GM12872 (cell line): ENCODE data around the gene GMEB2.

ENCODE experiments used
- CTCF ChIP-seq: IDR thresholded peaks from 3 replicates; pipeline ENCODE4 v1.5.1; 2011; ENCODE audit warnings: low read depth, mild to moderate bottlenecking, low read length, moderate library complexity; ENCODE audit not compliant: insufficient read depth

The GMEB2 gene

GRCh38 chr20:63660622-63661021, 33.7 kb upstream of the GMEB2 start:
- TF ChIP-seq CTCF: no peak

- TF ChIP-seq CTCF: no peak
Measured at GRCh38 chr20:63659370-63659769, 32.5 kb upstream of the GMEB2 start.

GRCh38 chr20:63658749-63659187, 31.9 kb upstream of the GMEB2 start:
- no peak for TF ChIP-seq CTCF

GRCh38 chr20:63657937-63658748, 31.2 kb upstream of the GMEB2 start, which contains the start of gene RTEL1:
TSS of gene RTEL1 (plus strand) at chr20:63658312. CDS start at chr20:63659403, 1,091 bp downstream.
- TF ChIP-seq CTCF: no peak

GRCh38 chr20:63657260-63657936, 30.5 kb upstream of the GMEB2 start:
- TF ChIP-seq CTCF: no peak

GRCh38 chr20:63656451-63656850, 29.6 kb upstream of the GMEB2 start:
- TF ChIP-seq CTCF: no peak

- no peak for TF ChIP-seq CTCF
Measured at GRCh38 chr20:63655249-63655648, 28.3 kb upstream of the GMEB2 start.
